ENCODE data around the gene UBE2C. TPM values are rescaled to one million over a fixed set of nuclear protein-coding genes. Genes with fewer than 3 reads are reported as not detected.

Gene UBE2C
- total RNA-seq, 1 experiment from 2014 or later, result 249 TPM

DNA sequence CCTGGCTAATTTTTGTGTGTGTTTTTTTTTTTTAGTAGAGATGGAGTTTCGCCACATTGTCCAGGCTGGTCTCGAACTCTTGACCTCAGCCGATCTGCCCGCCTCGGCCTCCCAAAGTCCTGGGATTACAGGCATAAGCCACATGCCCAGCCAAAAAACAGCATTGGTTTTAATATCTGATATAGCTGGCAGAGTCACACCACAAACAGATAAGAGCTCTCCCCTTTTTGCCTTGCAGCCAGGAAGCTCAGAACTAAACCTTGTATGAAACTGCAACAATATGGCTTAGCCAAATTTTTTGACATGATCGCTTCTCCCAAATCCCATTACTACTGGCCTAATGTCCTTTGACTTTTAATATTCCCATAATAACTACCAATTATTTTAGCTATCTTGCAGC lies 39.9 kb downstream of the UBE2C start:
- Histone ChIP-seq H3K36me3 (ENCODE audit: insufficient read depth, low read length, poor library complexity, severe bottlenecking) (peaks cover 6% of the 10 kb centered on the region), H3K4me1 (ENCODE audit: insufficient read depth, low read length, poor library complexity, severe bottlenecking) (peaks cover 5% of the 10 kb centered on the region), H3K27me3 (replicated peaks; ENCODE audit: insufficient read depth, low read depth, low read length, poor library complexity) (no peaks in the 10 kb centered on the region), H3K9me3 (ENCODE audit: low read depth, low read length, poor library complexity, severe bottlenecking) (no peaks in the 10 kb centered on the region), H3K4me3 (ENCODE audit: low read depth, low read length, poor library complexity, severe bottlenecking) (no peak overlapping the region), H3K27ac (ENCODE audit: low read depth, low read length, poor library complexity, severe bottlenecking) (no peak overlapping the region)
- no peak for DNase-seq (ENCODE audit: low spot score)
- POLR2A ChIA-PET (ENCODE audit: low non-redundant PET), result no interaction called here
- intact Hi-C loops (cut with micrococcal nuclease; ENCODE audit: unreplicated experiment), result no loop called here
- TF ChIP-seq EZH2 (IDR thresholded peaks at IDR 0.05; ENCODE audit: borderline replicate concordance, low read depth, low read length, poor library complexity, severe bottlenecking), result no peak
- TF ChIP-seq, protein P1, sequence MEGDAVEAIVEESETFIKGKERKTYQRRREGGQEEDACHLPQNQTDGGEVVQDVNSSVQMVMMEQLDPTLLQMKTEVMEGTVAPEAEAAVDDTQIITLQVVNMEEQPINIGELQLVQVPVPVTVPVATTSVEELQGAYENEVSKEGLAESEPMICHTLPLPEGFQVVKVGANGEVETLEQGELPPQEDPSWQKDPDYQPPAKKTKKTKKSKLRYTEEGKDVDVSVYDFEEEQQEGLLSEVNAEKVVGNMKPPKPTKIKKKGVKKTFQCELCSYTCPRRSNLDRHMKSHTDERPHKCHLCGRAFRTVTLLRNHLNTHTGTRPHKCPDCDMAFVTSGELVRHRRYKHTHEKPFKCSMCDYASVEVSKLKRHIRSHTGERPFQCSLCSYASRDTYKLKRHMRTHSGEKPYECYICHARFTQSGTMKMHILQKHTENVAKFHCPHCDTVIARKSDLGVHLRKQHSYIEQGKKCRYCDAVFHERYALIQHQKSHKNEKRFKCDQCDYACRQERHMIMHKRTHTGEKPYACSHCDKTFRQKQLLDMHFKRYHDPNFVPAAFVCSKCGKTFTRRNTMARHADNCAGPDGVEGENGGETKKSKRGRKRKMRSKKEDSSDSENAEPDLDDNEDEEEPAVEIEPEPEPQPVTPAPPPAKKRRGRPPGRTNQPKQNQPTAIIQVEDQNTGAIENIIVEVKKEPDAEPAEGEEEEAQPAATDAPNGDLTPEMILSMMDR (conservative IDR thresholded peaks at IDR 0.05; ENCODE audit: low read depth, low read length), result no peak
- CTCF ChIA-PET, result interaction anchor here (0.6 kb wide), 1 partner anchor 9 kb away, joined by 4 read pairs; no protein-coding TSS in a partner anchor
- no TSS peak for BruUV-seq (replicated peaks)

DNA sequence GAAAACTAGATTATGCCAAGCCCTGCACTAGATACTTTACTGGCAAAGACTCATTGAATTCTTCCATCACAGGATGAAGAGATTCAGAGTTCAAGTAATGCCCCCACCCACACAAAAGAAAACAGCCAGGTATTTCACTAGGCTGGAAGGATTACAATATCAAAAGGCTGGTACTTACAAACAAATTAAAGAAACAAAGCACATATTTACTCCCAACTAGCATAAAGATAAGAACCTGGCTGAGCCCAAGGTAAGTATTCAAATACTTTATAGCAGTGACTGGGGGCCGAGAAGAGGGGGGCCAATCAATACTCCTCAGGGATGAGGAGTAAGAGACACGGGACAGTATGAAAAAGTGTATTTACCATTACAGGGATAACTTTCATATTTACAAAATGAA lies 41.0 kb downstream of the UBE2C start:
- H3K27me3 ChIP-seq (replicated peaks; ENCODE audit: insufficient read depth, low read depth, low read length, poor library complexity), result no peaks in the 10 kb centered on the region
- TF ChIP-seq EZH2 (IDR thresholded peaks at IDR 0.05; ENCODE audit: borderline replicate concordance, low read depth, low read length, poor library complexity, severe bottlenecking), result no peak
- TF ChIP-seq, protein P1 (conservative IDR thresholded peaks at IDR 0.05; ENCODE audit: low read depth, low read length), result no peak
- ChIA-PET POLR2A (ENCODE audit: low non-redundant PET) (no interaction called here), CTCF (no interaction called here)
- peaks cover 5% of the 10 kb centered on the region for H3K4me1 ChIP-seq (ENCODE audit: insufficient read depth, low read length, poor library complexity, severe bottlenecking)
- no peak overlapping the region for H3K27ac ChIP-seq (ENCODE audit: low read depth, low read length, poor library complexity, severe bottlenecking)
- H3K9me3 ChIP-seq (ENCODE audit: low read depth, low read length, poor library complexity, severe bottlenecking), result no peaks in the 10 kb centered on the region
- no peak overlapping the region for H3K4me3 ChIP-seq (ENCODE audit: low read depth, low read length, poor library complexity, severe bottlenecking)
- no TSS peak for BruUV-seq (replicated peaks)
- intact Hi-C loops (cut with micrococcal nuclease; ENCODE audit: unreplicated experiment), result no loop called here
- no peaks in the 10 kb centered on the region for H3K36me3 ChIP-seq (ENCODE audit: insufficient read depth, low read length, poor library complexity, severe bottlenecking)
- no peak for DNase-seq (ENCODE audit: low spot score)

DNA sequence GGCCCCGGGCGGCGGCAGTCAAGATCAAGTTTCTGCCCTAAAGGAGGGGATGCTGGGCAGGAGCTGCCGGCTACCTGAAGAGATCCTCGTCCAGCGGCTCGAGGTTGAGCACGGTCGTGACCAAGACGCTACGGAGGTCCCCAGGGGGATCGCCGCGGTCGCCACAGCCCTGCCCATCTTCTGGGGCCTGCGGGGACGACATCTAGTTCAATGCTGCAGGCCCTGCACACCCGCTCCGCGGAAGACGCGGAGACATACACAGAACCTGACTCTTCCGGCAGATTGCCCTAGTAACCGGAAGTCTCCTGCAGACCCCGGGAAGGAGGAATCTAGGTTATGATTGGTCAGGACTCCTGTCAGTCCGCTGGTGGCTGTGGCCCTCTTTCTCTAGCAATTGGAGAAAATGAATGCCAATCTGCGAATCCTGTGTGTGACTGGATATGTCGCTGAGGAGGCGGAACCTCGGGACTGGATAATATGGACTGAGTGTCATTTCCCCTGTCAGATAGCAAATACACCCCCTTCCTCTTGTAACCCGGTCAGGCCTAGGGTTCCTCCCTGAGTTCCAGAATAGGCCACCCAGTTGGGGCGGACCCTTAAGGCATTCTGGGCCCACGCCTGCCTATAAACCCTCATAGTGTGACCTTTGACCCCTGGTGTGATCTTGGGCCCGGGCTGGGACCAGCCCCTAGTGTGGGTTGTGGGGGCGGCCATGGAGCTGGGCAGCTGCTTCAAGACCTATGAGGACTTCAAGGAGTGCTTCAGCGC lies 44.9 kb downstream of the UBE2C start, which contains the start of the genes ACOT8 and ZSWIM3:
ACOT8 (minus strand) TSS at position 279 of the 768 bp plus-strand sequence; CDS start at position 202, 77 bp downstream.
ZSWIM3 (plus strand) TSS at position 501 of the 768 bp plus-strand sequence; CDS start at position 713, 212 bp downstream.
- Histone ChIP-seq H3K27me3 (replicated peaks; ENCODE audit: insufficient read depth, low read depth, low read length, poor library complexity) (no peaks in the 10 kb centered on the region), H3K9me3 (ENCODE audit: low read depth, low read length, poor library complexity, severe bottlenecking) (no peaks in the 10 kb centered on the region), H3K36me3 (ENCODE audit: insufficient read depth, low read length, poor library complexity, severe bottlenecking) (no peaks in the 10 kb centered on the region), H3K4me3 (ENCODE audit: low read depth, low read length, poor library complexity, severe bottlenecking) (peak within 1 kb of the TSS; percentile 78), H3K27ac (ENCODE audit: low read depth, low read length, poor library complexity, severe bottlenecking) (peak within 1 kb of the TSS; percentile 69), H3K4me1 (ENCODE audit: insufficient read depth, low read length, poor library complexity, severe bottlenecking) (peaks cover 5% of the 10 kb centered on the region)
- ChIA-PET POLR2A (ENCODE audit: low non-redundant PET) (no interaction called here), CTCF (no interaction called here)
- peak; percentile 100 for DNase-seq (ENCODE audit: low spot score)
- intact Hi-C loops (cut with micrococcal nuclease; ENCODE audit: unreplicated experiment), result no loop called here
- TF ChIP-seq, protein P1 (conservative IDR thresholded peaks at IDR 0.05; ENCODE audit: low read depth, low read length), result no peak
- no peak for TF ChIP-seq EZH2 (IDR thresholded peaks at IDR 0.05; ENCODE audit: borderline replicate concordance, low read depth, low read length, poor library complexity, severe bottlenecking)
- BruUV-seq (replicated peaks), result no TSS peak

All from A673 (cell line).